HUES6 (cell line): Measurements from ENCODE around the gene CHID1.
A peak's percentile ranks its signal among the peaks of the same experiment; 100 is the strongest.

Source experiments
- H3K27ac ChIP-seq: 2 replicates; pipeline ENCODE4 v1.7.0; 2013; ENCODE audit warnings: low read depth, mild to moderate bottlenecking, low read length, inconsistent platforms
- H3K27me3 ChIP-seq: 2 replicates; pipeline ENCODE4 v1.6.1; 2013; ENCODE audit warnings: low read length; ENCODE audit not compliant: control insufficient read depth, insufficient read depth
- H3K36me3 ChIP-seq: 2 replicates; pipeline ENCODE4 v1.6.1; 2013; ENCODE audit warnings: low read length; ENCODE audit not compliant: control insufficient read depth, insufficient read depth
- H3K4me1 ChIP-seq: 2 replicates; pipeline ENCODE4 v1.6.1; 2013; ENCODE audit warnings: low read length; ENCODE audit not compliant: control insufficient read depth, insufficient read depth
- H3K4me3 ChIP-seq: 2 replicates; pipeline ENCODE4 v1.5.1; 2013; ENCODE audit warnings: low read depth, low read length
- H3K9ac ChIP-seq: one replicate; pipeline ENCODE4 v1.6.1; 2013; ENCODE audit warnings: mild to moderate bottlenecking, low read length
- H3K9me3 ChIP-seq: 2 replicates; pipeline ENCODE4 v1.6.1; 2013; ENCODE audit warnings: low read depth, low read length; ENCODE audit not compliant: control insufficient read depth, insufficient read depth

The CHID1 gene

DNA sequence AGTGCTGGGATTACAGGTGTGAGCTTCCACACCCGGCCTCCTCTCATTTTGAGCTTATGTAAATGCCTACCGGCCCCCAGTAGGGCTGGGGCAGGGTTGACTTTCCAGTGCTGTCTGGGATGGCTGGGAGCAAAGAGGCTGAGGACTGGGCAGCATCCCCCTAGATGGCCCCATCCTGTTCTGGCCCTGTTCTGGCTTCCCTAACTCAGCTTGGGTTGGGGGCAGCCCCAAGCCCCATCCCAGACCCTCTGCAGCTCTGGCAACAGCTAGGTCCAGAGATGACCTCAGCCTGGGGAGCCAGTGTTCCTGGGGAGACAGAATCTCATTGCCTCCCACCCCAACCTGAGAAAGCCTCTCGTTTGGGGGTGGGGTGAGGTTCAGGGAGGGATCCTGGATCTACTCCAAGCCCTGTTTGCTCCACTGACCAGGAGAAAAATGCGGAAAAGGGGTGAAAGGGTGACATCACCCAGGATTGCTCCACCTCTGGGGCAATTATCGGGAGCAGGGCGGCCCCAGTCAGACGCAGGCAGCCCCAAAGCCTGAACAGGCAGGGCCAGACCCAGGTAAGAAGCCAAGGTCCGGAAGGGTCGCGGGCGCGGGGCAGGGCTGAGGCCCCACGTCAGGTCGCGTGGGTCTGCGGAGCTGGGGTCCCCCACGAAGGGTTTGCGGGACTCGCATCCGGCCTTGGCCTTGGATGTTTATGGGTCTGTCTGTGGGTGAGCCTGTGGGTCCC, 92.0 kb downstream of the CHID1 start, which contains the start of gene PNPLA2:
PNPLA2 (plus strand) TSS at position 519 of the 733 bp plus-strand sequence. CDS start 805 bp downstream, outside the sequence.
- peaks cover 13% of the 10 kb centered on the region for H3K36me3 ChIP-seq
- no peaks in the 10 kb centered on the region; the same call in 1 of the 2 replicates for H3K27me3 ChIP-seq
- no peaks in the 10 kb centered on the region for H3K9me3 ChIP-seq
- no peak within 1 kb of the TSS for H3K27ac ChIP-seq
- H3K9ac ChIP-seq, result peak within 1 kb of the TSS; percentile 84
- peak within 1 kb of the TSS; percentile 86 for H3K4me3 ChIP-seq
- H3K4me1 ChIP-seq, result peaks cover 10% of the 10 kb centered on the region
